T-cell (primary cell): Measurements from ENCODE around the gene IL15RA. TPM values are rescaled to one million over a fixed set of nuclear protein-coding genes. Genes with fewer than 3 reads are reported as not detected.

Experiments used
- ATAC-seq, 4 experiments: fragments of 200-7000 bp in 3 of 4; fragments of 150-1000 bp in 1 of 4; cut with Tn5 transposase; replicated peaks in 1 of 4; 1 replicate in 3 of 4; 2 replicates in 1 of 4; pipeline ENCODE4 v1.10.0; 2021; ENCODE audit warnings: moderate library complexity in 3 of 4, mild to moderate bottlenecking in 2 of 4, moderate number of reproducible peaks in 1 of 4
- CTCF ChIA-PET, 2 donors: fragments of 300-600 bp; sonication (Branson Sonifier 250); formaldehyde crosslinking; loops; one replicate each; lab custom pipeline; 2022; ENCODE audit warnings: antibody characterized with exemption in 2 of 2; lab: Charles Lee
- POLR2A ChIA-PET, 2 donors: fragments of 300-600 bp; sonication (Branson Sonifier 250); formaldehyde crosslinking; loops; one replicate each; lab custom pipeline; 2022; ENCODE audit warnings: antibody characterized with exemption in 2 of 2; lab: Charles Lee
- DNase-seq, 35 experiments: peaks; one replicate each; pipeline versions ENCODE4 v3.0.0 to v3.0.0-alpha.2; 2013 to 2023
- H3K27ac ChIP-seq: one replicate; pipeline ENCODE4 v1.5.1; 2013; ENCODE audit warnings: low read length
- H3K27me3 ChIP-seq, 2 experiments: replicated peaks in 1 of 2; 1 replicate in 1 of 2; 2 replicates in 1 of 2; pipeline versions ENCODE4 v1.6.1 to v1.7.0; 2013; ENCODE audit warnings: low read length in 1 of 2, mixed read lengths in 1 of 2; ENCODE audit not compliant: control insufficient read depth in 2 of 2, insufficient read depth in 2 of 2; ENCODE audit errors: extremely low read depth in 1 of 2
- H3K36me3 ChIP-seq, 2 donors: 1 replicate in 1 of 2; 2 replicates in 1 of 2; pipeline versions ENCODE4 v1.6.1 to v1.7.0; 2013; ENCODE audit warnings: low read length in 1 of 2; ENCODE audit not compliant: control insufficient read depth in 2 of 2, insufficient read depth in 1 of 2; ENCODE audit errors: extremely low read depth in 1 of 2
- H3K4me1 ChIP-seq, 2 experiments: 1 replicate in 1 of 2; 2 replicates in 1 of 2; pipeline versions ENCODE4 v1.6.1 to v1.7.0; 2013; ENCODE audit warnings: low read length in 2 of 2, mixed read lengths in 1 of 2; ENCODE audit not compliant: insufficient read depth in 2 of 2, control insufficient read depth in 1 of 2; ENCODE audit errors: extremely low read depth in 1 of 2
- H3K4me3 ChIP-seq, 2 donors: 1 replicate in 1 of 2; 2 replicates in 1 of 2; pipeline versions ENCODE4 v1.5.1 to v1.7.0; 2013; ENCODE audit warnings: mild to moderate bottlenecking in 2 of 2, low read length in 1 of 2, moderate library complexity in 1 of 2; ENCODE audit not compliant: control insufficient read depth in 1 of 2; ENCODE audit errors: extremely low read depth in 1 of 2
- H3K9me3 ChIP-seq: 2 replicates; pipeline ENCODE4 v1.7.0; 2013
- H3K27ac Mint-ChIP-seq, 2 donors: one replicate each; pipeline ENCODE4 v1.8.0; 2020 to 2021; ENCODE audit warnings: mild to moderate bottlenecking in 2 of 2, mixed read lengths in 2 of 2
- H3K27me3 Mint-ChIP-seq, 2 donors: one replicate each; pipeline ENCODE4 v1.8.0; 2021 to 2022; ENCODE audit warnings: mixed read lengths in 2 of 2
- H3K36me3 Mint-ChIP-seq: one replicate; pipeline ENCODE4 v1.8.0; 2021; ENCODE audit warnings: mixed read lengths
- H3K4me1 Mint-ChIP-seq, 3 donors: one replicate each; pipeline ENCODE4 v1.8.0; 2020 to 2022; ENCODE audit warnings: mixed read lengths in 3 of 3, mild to moderate bottlenecking in 1 of 3
- H3K4me3 Mint-ChIP-seq, 3 donors: one replicate each; pipeline ENCODE4 v1.8.0; 2020 to 2022; ENCODE audit warnings: mild to moderate bottlenecking in 3 of 3, mixed read lengths in 3 of 3, moderate library complexity in 3 of 3
- H3K9me3 Mint-ChIP-seq, 3 donors: one replicate each; pipeline ENCODE4 v1.8.0; 2020 to 2022; ENCODE audit warnings: mixed read lengths in 3 of 3
- WGBS: methylation state at CpG from one replicate; pipeline ENCODE4 v1.1.5; 2013; ENCODE audit warnings: missing lambda C conversion rate; ENCODE audit not compliant: insufficient coverage; 5-methylcytosine and 5-hydroxymethylcytosine counted together
- total RNA-seq, 35 experiments: library from RNA in 6 of 35; stranded (reverse) in 6 of 35; fragments of 120-200 nt in 1 of 35; gene quantifications; one replicate each; pipeline versions ENCODE4 v1.2.1 to v1.2.4 and lab custom pipeline; 2013 to 2026

Gene IL15RA
- total RNA-seq, 5 donors from 2014 or later (not counting 1 experiment from before 2014, with no cell fraction given) = 10.1 to 18.2 (median 10.8) TPM

DNA sequence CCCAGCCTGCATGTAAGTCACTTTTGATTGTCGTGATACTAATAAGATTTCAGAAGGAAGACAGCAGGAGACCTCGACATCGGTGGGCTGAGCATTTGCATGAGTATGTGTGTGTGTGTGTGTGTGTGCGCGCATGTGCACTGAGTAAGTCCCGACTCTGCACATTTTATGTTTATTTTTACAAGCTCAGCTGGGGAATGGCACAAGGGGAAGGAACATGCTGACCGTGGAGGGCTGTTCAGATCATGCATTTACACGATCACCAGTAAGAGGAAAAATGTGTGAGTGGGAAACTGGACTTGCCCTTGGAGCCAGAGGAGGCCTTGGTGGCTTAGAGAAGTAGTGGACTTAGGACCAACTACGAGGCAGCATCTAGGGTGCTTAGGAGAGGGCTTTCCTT lies 43.5 kb upstream of the IL15RA start:
- 68% methylated on average over 5 of the region's 9 CpGs for WGBS
- no peaks in the 10 kb centered on the region for H3K4me1 ChIP-seq
- DNase-seq (no peak), ATAC-seq (no peak)
- Mint-ChIP-seq H3K9me3 (no peaks in the 10 kb centered on the region), H3K27ac (peak overlapping the region in 1 of 2 donors; percentile 31), H3K36me3 (peaks cover 42% of the 10 kb centered on the region), H3K4me3 (no peak overlapping the region), H3K27me3 (no peaks in the 10 kb centered on the region), H3K4me1 (peaks cover 0 to 10% (median 5%) of the 10 kb centered on the region in 3 donors)
- H3K27me3 ChIP-seq = no peaks in the 10 kb centered on the region
- peaks cover 0 to 8% of the 10 kb centered on the region in 2 donors for H3K36me3 ChIP-seq
- POLR2A ChIA-PET = no interaction called here
- no peaks in the 10 kb centered on the region for H3K9me3 ChIP-seq
- no peak overlapping the region for H3K4me3 ChIP-seq
- CTCF ChIA-PET = no interaction called here
- H3K27ac ChIP-seq = no peak overlapping the region

DNA sequence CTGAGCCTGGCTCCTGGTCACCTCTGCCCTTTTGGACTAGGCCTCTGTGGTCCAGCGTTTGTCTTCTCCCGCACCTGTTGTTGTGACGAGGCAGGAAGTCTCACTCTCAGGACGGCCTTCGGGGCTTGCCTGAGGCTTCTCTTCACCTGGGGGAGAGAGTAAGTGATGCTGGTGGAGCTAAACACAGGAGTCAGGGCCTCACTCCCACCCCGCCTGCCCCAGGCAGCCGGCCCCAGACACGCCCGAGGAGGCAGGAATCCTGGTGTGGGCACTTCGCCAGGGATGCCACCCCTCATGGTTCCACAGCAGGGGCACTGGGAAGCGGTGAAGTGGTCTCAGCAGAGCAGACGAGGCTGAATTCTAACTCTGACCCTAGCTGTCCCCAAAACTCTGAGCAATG lies 42.5 kb upstream of the IL15RA start:
- no peak overlapping the region for H3K4me3 ChIP-seq
- Mint-ChIP-seq H3K27me3 (no peaks in the 10 kb centered on the region), H3K9me3 (no peaks in the 10 kb centered on the region), H3K4me3 (no peak overlapping the region), H3K36me3 (peaks cover 42% of the 10 kb centered on the region), H3K4me1 (peaks cover 4 to 19% (median 12%) of the 10 kb centered on the region in 3 donors), H3K27ac (no peak overlapping the region)
- DNase-seq (no peak), ATAC-seq (no peak)
- H3K9me3 ChIP-seq = no peaks in the 10 kb centered on the region
- ChIA-PET CTCF (no interaction called here), POLR2A (interaction anchor here in 1 of 2 donors (0.6 kb wide), 1 partner anchor 256 kb away, joined by 3 read pairs; no protein-coding TSS in a partner anchor)
- 94% methylated on average over 9 of the region's 12 CpGs for WGBS
- H3K27ac ChIP-seq = no peak overlapping the region
- no peaks in the 10 kb centered on the region for H3K27me3 ChIP-seq
- peaks cover under 1 to 6% of the 10 kb centered on the region in 2 experiments for H3K4me1 ChIP-seq
- peaks cover 0 to 8% of the 10 kb centered on the region in 2 donors for H3K36me3 ChIP-seq

DNA sequence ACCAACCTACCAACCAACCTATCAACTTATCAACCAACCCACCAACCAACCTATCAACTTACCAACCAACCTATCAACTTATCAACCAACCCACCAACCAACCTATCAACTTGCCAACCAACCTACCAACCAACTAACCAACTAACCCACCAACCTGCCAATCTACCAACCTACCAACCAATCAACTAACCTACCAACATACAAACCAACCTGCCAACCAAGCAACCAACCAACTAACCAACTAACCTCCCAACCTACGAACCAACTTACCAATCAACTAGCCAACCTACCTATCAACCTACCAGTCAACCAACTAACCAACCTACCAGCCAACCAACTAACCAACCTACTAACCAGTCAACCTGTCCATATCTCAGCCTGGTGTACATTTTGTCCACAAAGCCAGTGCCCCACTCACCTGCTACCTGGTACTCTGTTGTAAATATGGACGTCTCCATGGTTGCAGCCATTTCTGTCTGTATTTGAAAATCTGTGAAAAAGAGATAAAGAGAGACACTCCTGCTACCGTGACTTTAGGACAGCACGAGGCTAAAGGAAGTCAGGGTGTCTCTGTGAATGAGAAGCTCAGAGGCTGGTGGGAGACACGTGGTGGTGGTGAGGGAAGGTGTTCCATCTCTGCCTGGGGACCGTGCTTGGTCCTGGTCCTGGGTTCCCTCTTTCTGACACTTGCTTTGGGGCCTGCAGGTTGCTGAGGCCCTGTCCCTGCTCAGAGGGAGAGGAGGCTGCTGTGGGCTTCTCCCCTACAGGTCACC lies 41.9 kb upstream of the IL15RA start:
- Mint-ChIP-seq H3K27me3 (no peaks in the 10 kb centered on the region), H3K4me3 (no peak overlapping the region), H3K27ac (peak overlapping the region; percentile 2 to 5), H3K4me1 (peaks cover 10 to 25% (median 18%) of the 10 kb centered on the region in 3 donors), H3K9me3 (no peaks in the 10 kb centered on the region), H3K36me3 (peaks cover 37% of the 10 kb centered on the region)
- H3K27ac ChIP-seq = no peak overlapping the region
- no peak for ATAC-seq
- H3K36me3 ChIP-seq = peaks cover 0 to 2% of the 10 kb centered on the region in 2 donors
- no peak for DNase-seq
- no peak overlapping the region for H3K4me3 ChIP-seq
- peaks cover 6 to 12% of the 10 kb centered on the region in 2 experiments for H3K4me1 ChIP-seq
- CTCF ChIA-PET = no interaction called here
- POLR2A ChIA-PET = interaction anchor here in 1 of 2 donors (0.6 kb wide), 1 partner anchor 256 kb away, joined by 3 read pairs; no protein-coding TSS in a partner anchor
- WGBS = 91% methylated on average over 4 of the region's 6 CpGs
- H3K27me3 ChIP-seq = no peaks in the 10 kb centered on the region
- H3K9me3 ChIP-seq = no peaks in the 10 kb centered on the region

DNA sequence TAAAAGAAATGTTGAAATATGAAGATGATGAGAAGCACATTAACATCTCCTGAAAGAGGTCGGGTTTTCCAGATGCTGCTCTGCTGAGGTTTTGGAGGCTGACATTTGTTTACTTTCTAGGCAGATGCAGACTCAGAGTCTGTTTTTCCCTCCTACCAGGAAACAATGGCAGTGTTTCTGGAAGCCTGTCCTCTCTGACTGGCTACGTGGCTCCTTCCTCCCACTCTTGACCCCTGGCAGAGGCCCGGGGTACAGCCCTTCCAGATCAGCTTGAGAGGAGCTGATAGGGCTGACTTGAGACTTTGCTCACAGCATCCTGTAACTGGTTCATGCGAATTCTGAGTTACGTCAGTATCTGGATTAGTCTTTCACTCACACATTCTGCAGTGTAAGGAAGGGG lies 41.1 kb upstream of the IL15RA start:
- Histone ChIP-seq H3K27me3 (no peaks in the 10 kb centered on the region), H3K4me3 (no peak overlapping the region), H3K27ac (no peak overlapping the region), H3K9me3 (no peaks in the 10 kb centered on the region), H3K4me1 (peaks cover 6 to 16% of the 10 kb centered on the region in 2 experiments), H3K36me3 (peaks cover 0 to 2% of the 10 kb centered on the region in 2 donors)
- Mint-ChIP-seq H3K4me3 (no peak overlapping the region), H3K36me3 (peaks cover 29% of the 10 kb centered on the region), H3K27me3 (no peaks in the 10 kb centered on the region), H3K4me1 (peaks cover 14 to 31% (median 22%) of the 10 kb centered on the region in 3 donors), H3K27ac (peak overlapping the region in 1 of 2 donors; percentile 2), H3K9me3 (no peaks in the 10 kb centered on the region)
- ATAC-seq (no peak), DNase-seq (no peak)
- ChIA-PET CTCF (no interaction called here), POLR2A (no interaction called here)
- 73% methylated on average over 2 of the region's 5 CpGs for WGBS

DNA sequence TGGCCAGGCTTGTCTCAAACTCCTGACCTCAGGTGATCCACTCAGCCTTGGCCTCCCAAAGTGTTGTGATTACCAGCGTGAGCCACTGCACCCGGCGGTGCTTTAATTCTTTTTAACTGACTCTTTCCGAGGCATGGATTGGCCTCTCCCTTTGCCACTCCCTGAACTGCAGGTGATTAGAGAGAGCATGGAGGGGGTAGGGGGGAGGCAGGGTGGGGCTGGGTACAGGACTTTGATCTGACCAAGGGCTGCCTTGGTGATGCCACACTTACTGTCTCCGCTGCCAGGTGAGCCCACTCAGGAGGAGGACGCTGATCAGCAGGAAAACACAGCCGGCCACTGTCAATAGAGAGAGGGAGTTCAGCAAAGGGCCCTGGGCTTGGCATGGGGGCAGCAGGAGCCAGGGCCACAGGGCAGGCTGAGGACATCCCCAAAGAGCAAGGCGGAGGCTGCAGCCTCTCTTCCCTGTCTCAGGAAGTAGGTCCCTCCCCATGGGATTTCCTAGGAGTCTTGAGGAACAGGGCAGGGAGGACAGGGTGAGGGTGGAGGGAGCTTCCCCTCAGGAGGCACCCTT lies 40.5 kb upstream of the IL15RA start:
- H3K4me3 ChIP-seq = no peak overlapping the region
- Mint-ChIP-seq H3K4me3 (no peak overlapping the region), H3K27ac (peak overlapping the region in 1 of 2 donors; percentile 22), H3K36me3 (peaks cover 29% of the 10 kb centered on the region), H3K9me3 (no peaks in the 10 kb centered on the region), H3K4me1 (peaks cover 14 to 31% (median 22%) of the 10 kb centered on the region in 3 donors), H3K27me3 (no peaks in the 10 kb centered on the region)
- ATAC-seq = no peak
- no peaks in the 10 kb centered on the region for H3K9me3 ChIP-seq
- H3K36me3 ChIP-seq = peaks cover 0 to 2% of the 10 kb centered on the region in 2 donors
- POLR2A ChIA-PET = no interaction called here
- H3K27ac ChIP-seq = no peak overlapping the region
- no peak for DNase-seq
- peaks cover 6 to 16% of the 10 kb centered on the region in 2 experiments for H3K4me1 ChIP-seq
- WGBS = 96% methylated on average over 4 of the region's 8 CpGs
- CTCF ChIA-PET = interaction anchor here in 1 of 2 donors (1.0 kb wide), 1 partner anchor 16 kb away, joined by 4 read pairs; no protein-coding TSS in a partner anchor
- H3K27me3 ChIP-seq = no peaks in the 10 kb centered on the region

DNA sequence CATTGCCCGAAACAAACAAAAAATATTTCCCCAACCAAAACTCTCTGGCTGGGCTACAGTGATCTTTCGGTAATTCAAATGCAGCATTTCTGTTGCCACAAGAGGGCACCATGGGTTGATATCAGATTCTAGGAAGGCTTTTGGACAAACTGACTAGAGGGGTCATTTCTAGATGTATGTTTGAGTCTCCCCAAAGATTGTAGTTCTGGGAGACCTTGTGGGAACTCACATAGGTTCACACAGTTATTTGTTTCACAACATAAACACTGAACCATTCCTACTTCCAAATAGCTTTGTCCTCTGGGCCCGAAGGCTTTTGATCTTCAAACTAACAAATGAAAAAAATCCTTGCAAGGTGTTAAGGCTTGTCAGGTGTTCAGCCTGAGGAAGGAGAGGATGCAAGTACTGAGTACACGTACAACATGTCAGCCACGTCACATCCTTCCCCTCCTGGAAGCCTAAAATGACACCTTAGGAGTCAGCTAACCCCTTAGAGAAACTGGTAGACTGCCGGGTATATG lies 37.0 kb upstream of the IL15RA start:
- peak overlapping the region in 1 of 3 donors; percentile 34 for H3K4me3 Mint-ChIP-seq

More for the DNA sequence above, 37.0 kb upstream of the IL15RA start:
- Mint-ChIP-seq H3K9me3 (no peaks in the 10 kb centered on the region), H3K36me3 (peaks cover 16% of the 10 kb centered on the region), H3K4me1 (peaks cover 14 to 29% (median 17%) of the 10 kb centered on the region in 3 donors), H3K27me3 (peaks cover 0 to under 1% of the 10 kb centered on the region in 2 donors), H3K27ac (peak overlapping the region; percentile 89 to 93)
- no peak overlapping the region for H3K4me3 ChIP-seq
- no peaks in the 10 kb centered on the region for H3K9me3 ChIP-seq
- POLR2A ChIA-PET = interaction anchor here (0.7 to 1.1 kb wide), 2 partner anchors 24 to 76 kb away, joined by 5 to 6 read pairs; no protein-coding TSS in a partner anchor
- ATAC-seq (peak; percentile 94 to 99 (median 96)), DNase-seq (peak; percentile 32 to 84 (median 66))
- CTCF ChIA-PET = interaction anchor here (0.6 to 2.8 kb wide), 23 partner anchors 19 to 1210 kb away, joined by 3 to 45 read pairs (median 5); partner anchors contain the start of gene IL2RA (in 2 of the 2)
- WGBS = no CpG with 5 or more reads among the region's 6 CpGs
- H3K27me3 ChIP-seq = no peaks in the 10 kb centered on the region
- H3K4me1 ChIP-seq = peaks cover 6 to 16% of the 10 kb centered on the region in 2 experiments
- H3K27ac ChIP-seq = peak overlapping the region; percentile 87
- no peaks in the 10 kb centered on the region for H3K36me3 ChIP-seq
